Panc1 (cell line): ENCODE measurements around the gene WDR64. TPM values are rescaled to one million over a fixed set of nuclear protein-coding genes. Genes with fewer than 3 reads are reported as not detected.

Experiments
- ATAC-seq: fragments of 200-7000 bp; cut with Tn5 transposase; 2 replicates; pipeline ENCODE4 v1.9.1; 2020; ENCODE audit warnings: mild to moderate bottlenecking, moderate library complexity
- BruUV-seq: library from RNA; stranded (reverse); fragments of 400-500 nt; replicated peaks from 2 replicates; lab custom pipeline; 2021; lab: Mats Ljungman, UMichigan
- CTCF ChIA-PET: fragments of 300-600 bp; sonication (Branson Sonifier 250); formaldehyde crosslinking; loops from one replicate; lab custom pipeline; 2022; ENCODE audit warnings: antibody characterized with exemption; lab: Charles Lee
- POLR2A ChIA-PET: fragments of 300-600 bp; sonication (Branson Sonifier 250); formaldehyde crosslinking; loops from one replicate; lab custom pipeline; 2022; ENCODE audit warnings: antibody characterized with exemption; lab: Charles Lee
- DNase-seq: peaks from one replicate; pipeline ENCODE4 v3.0.0-alpha.2; 2010; ENCODE audit warnings: low read depth, low spot score
- H3K27ac ChIP-seq: 2 replicates; pipeline ENCODE4 v1.5.1; 2011; ENCODE audit warnings: mild to moderate bottlenecking, low read length, inconsistent platforms
- H3K27me3 ChIP-seq: fragments of 200-500 bp; sonication (Bioruptor generic); 2 replicates; pipeline ENCODE4 v1.6.0; 2014; ENCODE audit warnings: low read length, inconsistent platforms; ENCODE audit not compliant: control insufficient read depth, insufficient read depth
- H3K36me3 ChIP-seq: fragments of 200-500 bp; sonication (Bioruptor generic); 2 replicates; pipeline ENCODE4 v1.5.1; 2014; ENCODE audit warnings: inconsistent platforms, mild to moderate bottlenecking, low read length, moderate library complexity; ENCODE audit not compliant: control insufficient read depth, insufficient read depth
- H3K4me1 ChIP-seq: 2 replicates; pipeline ENCODE4 v1.5.1; 2011; ENCODE audit warnings: inconsistent platforms, mild to moderate bottlenecking, low read length, moderate library complexity; ENCODE audit not compliant: control insufficient read depth, insufficient read depth
- H3K4me3 ChIP-seq, 2 experiments: 2 replicates each; pipeline ENCODE4 v1.5.1; 2011 to 2012; ENCODE audit warnings: low read depth in 2 of 2, low read length in 2 of 2, mild to moderate bottlenecking in 2 of 2, inconsistent platforms in 1 of 2, moderate library complexity in 1 of 2
- H3K9me3 ChIP-seq: fragments of 200-500 bp; sonication (Bioruptor generic); 2 replicates; pipeline ENCODE4 v1.5.1; 2014; ENCODE audit warnings: low read depth, mild to moderate bottlenecking, inconsistent platforms, low read length, moderate library complexity; ENCODE audit not compliant: control insufficient read depth, insufficient read depth
- CTCF ChIP-seq: fragments of 450-650 bp; IDR thresholded peaks from 2 replicates; pipeline ENCODE4 v1.5.1; 2017; ENCODE audit warnings: mild to moderate bottlenecking
- POLR2AphosphoS5 ChIP-seq: IDR thresholded peaks from 2 replicates; pipeline ENCODE4 v1.6.1; 2012; ENCODE audit warnings: mild to moderate bottlenecking, low read depth, low read length, moderate library complexity
- REST ChIP-seq, 2 experiments: IDR thresholded peaks; 2 replicates each; pipeline ENCODE4 v1.6.1; 2011 to 2012; ENCODE audit warnings: low read depth in 2 of 2, control low read depth in 1 of 2, low read length in 1 of 2, mild to moderate bottlenecking in 1 of 2, moderate library complexity in 1 of 2; ENCODE audit not compliant: insufficient read depth in 1 of 2
- SIN3A ChIP-seq: IDR thresholded peaks from 2 replicates; pipeline ENCODE4 v1.6.1; 2012; ENCODE audit warnings: low read depth, mild to moderate bottlenecking, low read length, moderate library complexity, borderline replicate concordance; ENCODE audit not compliant: insufficient read depth
- TCF7L2 ChIP-seq: IDR thresholded peaks from 2 replicates; pipeline ENCODE4 v1.6.1; 2011; ENCODE audit warnings: mild to moderate bottlenecking, low read depth, low read length, inconsistent platforms
- in situ Hi-C: cut with HindIII; loops from 2 replicates; pipeline ENCODE4 v1.10.0; 2016; ENCODE audit warnings: low sequenced_read_pairs, low pct_unique_long_range_greater_than_20kb
- intact Hi-C: fragments of 100-400 bp; cut with micrococcal nuclease; formaldehyde crosslinking; loops from one replicate; pipeline ENCODE4 v1.10.0; 2022; ENCODE audit not compliant: unreplicated experiment
- total RNA-seq: library from RNA; stranded (reverse); gene quantifications from one replicate; pipeline ENCODE4 v1.2.1, GENCODE V29; 2021; ENCODE audit not compliant: unreplicated experiment

Gene WDR64
- total RNA-seq, 1 experiment from 2014 or later: not detected

- CTCF ChIA-PET: no interaction called here
- TF ChIP-seq SIN3A (no peak), CTCF (no peak), REST (IDR thresholded peaks at IDR 0.05; ENCODE audit: insufficient read depth in 1 of 2, low read depth in 2 of 2, low read length in 1 of 2) (no peak), TCF7L2 (no peak), POLR2AphosphoS5 (no peak)
- in situ Hi-C loops: no loop called here
Observed at GRCh38 chr1:241742084-241742483, 90.0 kb downstream of the WDR64 start.

GRCh38 chr1:241744591-241744990 lies 92.5 kb downstream of the WDR64 start:
- intact Hi-C loops (no loop called here), in situ Hi-C loops (no loop called here)
- no peak for TF ChIP-seq CTCF
- TF ChIP-seq POLR2AphosphoS5: no peak
- no peak for TF ChIP-seq TCF7L2
- no peak for TF ChIP-seq REST (IDR thresholded peaks at IDR 0.05; ENCODE audit: insufficient read depth in 1 of 2, low read depth in 2 of 2, low read length in 1 of 2)
- TF ChIP-seq SIN3A: no peak
- DNase-seq: no peak
- BruUV-seq: no TSS peak
- ChIA-PET POLR2A (no interaction called here), CTCF (no interaction called here)
- Histone ChIP-seq H3K27ac (no peak overlapping the region), H3K9me3 (no peaks in the 10 kb centered on the region), H3K27me3 (no peaks in the 10 kb centered on the region), H3K4me3 (no peak overlapping the region), H3K4me1 (no peaks in the 10 kb centered on the region), H3K36me3 (no peaks in the 10 kb centered on the region)
- ATAC-seq: no peak

More at GRCh38 chr1:241742084-241742483, 90.0 kb downstream of the WDR64 start:
- H3K27me3 ChIP-seq: 0 out of 2 replicates have a peak, but pooled peaks cover 2% of the 10 kb centered on the region
- H3K4me3 ChIP-seq: no peak overlapping the region
- DNase-seq (no peak), ATAC-seq (no peak)
- POLR2A ChIA-PET: no interaction called here
- no peaks in the 10 kb centered on the region for H3K36me3 ChIP-seq
- no TSS peak for BruUV-seq
- intact Hi-C loops: no loop called here
- H3K9me3 ChIP-seq: no peaks in the 10 kb centered on the region
- H3K27ac ChIP-seq: no peak overlapping the region
- no peaks in the 10 kb centered on the region for H3K4me1 ChIP-seq
